ENCODE results near the gene TAOK1.
A peak's percentile ranks its signal among the peaks of the same experiment; 100 is the strongest.

TAOK1 gene

GRCh38 chr17:29357232-29357631 lies 32.9 kb upstream of the TAOK1 start:
- no peak overlapping the region for H3K4me3 ChIP-seq (ENCODE audit: extremely low read depth, insufficient read depth, low read length, poor library complexity, severe bottlenecking)
- no peaks in the 10 kb centered on the region for H3K4me1 ChIP-seq (ENCODE audit: control insufficient read depth, insufficient read depth, low read length, poor library complexity, severe bottlenecking)
- H3K36me3 ChIP-seq (ENCODE audit: control insufficient read depth, insufficient read depth, low read length) = no peaks in the 10 kb centered on the region
- WGBS, 2 experiments (ENCODE audit: insufficient coverage in 2 of 2) = 90 to 93% methylated on average over 1 of the region's 2 CpGs
- H3K9me3 ChIP-seq (ENCODE audit: control insufficient read depth, low read length) = no peaks in the 10 kb centered on the region
- H3K27ac ChIP-seq (ENCODE audit: low read depth, low read length, severe bottlenecking) = no peak overlapping the region

- H3K9me3 ChIP-seq (ENCODE audit: control insufficient read depth, low read length) = no peaks in the 10 kb centered on the region
- H3K4me3 ChIP-seq (ENCODE audit: extremely low read depth, insufficient read depth, low read length, poor library complexity, severe bottlenecking) = no peak overlapping the region
- WGBS, 2 experiments (ENCODE audit: insufficient coverage in 2 of 2) = 96 to 100% methylated on average over 1 to 4 of the region's 5 CpGs
- H3K27ac ChIP-seq (ENCODE audit: low read depth, low read length, severe bottlenecking) = no peak overlapping the region
- no peaks in the 10 kb centered on the region for H3K4me1 ChIP-seq (ENCODE audit: control insufficient read depth, insufficient read depth, low read length, poor library complexity, severe bottlenecking)
- H3K36me3 ChIP-seq (ENCODE audit: control insufficient read depth, insufficient read depth, low read length) = no peaks in the 10 kb centered on the region
These were observed 32.3 kb upstream of the TAOK1 start for GRCh38 chr17:29357821-29358232.

- no peaks in the 10 kb centered on the region for H3K4me1 ChIP-seq (ENCODE audit: control insufficient read depth, insufficient read depth, low read length, poor library complexity, severe bottlenecking)
- H3K4me3 ChIP-seq (ENCODE audit: extremely low read depth, insufficient read depth, low read length, poor library complexity, severe bottlenecking) = no peak overlapping the region
- WGBS, 2 experiments (ENCODE audit: insufficient coverage in 2 of 2) = no CpG with 5 or more reads among the region's 1 CpG
- H3K9me3 ChIP-seq (ENCODE audit: control insufficient read depth, low read length) = no peaks in the 10 kb centered on the region
- H3K36me3 ChIP-seq (ENCODE audit: control insufficient read depth, insufficient read depth, low read length) = no peaks in the 10 kb centered on the region
- H3K27ac ChIP-seq (ENCODE audit: low read depth, low read length, severe bottlenecking) = no peak overlapping the region
These were observed 31.7 kb upstream of the TAOK1 start for GRCh38 chr17:29358416-29358815.

GRCh38 chr17:29359777-29360176 lies 30.4 kb upstream of the TAOK1 start:
- WGBS, 2 experiments (ENCODE audit: insufficient coverage in 2 of 2) = 95% methylated on average over 3 of the region's 3 CpGs; no CpG with 5 or more reads in 1 of the 2 experiments
- H3K4me1 ChIP-seq (ENCODE audit: control insufficient read depth, insufficient read depth, low read length, poor library complexity, severe bottlenecking) = no peaks in the 10 kb centered on the region
- no peak overlapping the region for H3K27ac ChIP-seq (ENCODE audit: low read depth, low read length, severe bottlenecking)
- no peaks in the 10 kb centered on the region for H3K36me3 ChIP-seq (ENCODE audit: control insufficient read depth, insufficient read depth, low read length)
- no peaks in the 10 kb centered on the region for H3K9me3 ChIP-seq (ENCODE audit: control insufficient read depth, low read length)
- no peak overlapping the region for H3K4me3 ChIP-seq (ENCODE audit: extremely low read depth, insufficient read depth, low read length, poor library complexity, severe bottlenecking)

- H3K27ac ChIP-seq (ENCODE audit: low read depth, low read length, severe bottlenecking) = no peak overlapping the region
- H3K4me1 ChIP-seq (ENCODE audit: control insufficient read depth, insufficient read depth, low read length, poor library complexity, severe bottlenecking) = no peaks in the 10 kb centered on the region
- H3K4me3 ChIP-seq (ENCODE audit: extremely low read depth, insufficient read depth, low read length, poor library complexity, severe bottlenecking) = no peak overlapping the region
- H3K36me3 ChIP-seq (ENCODE audit: control insufficient read depth, insufficient read depth, low read length) = no peaks in the 10 kb centered on the region
- 80 to 83% methylated on average over 1 to 2 of the region's 2 CpGs for WGBS, 2 experiments (ENCODE audit: insufficient coverage in 2 of 2)
- H3K9me3 ChIP-seq (ENCODE audit: control insufficient read depth, low read length) = no peaks in the 10 kb centered on the region
These were observed 26.4 kb upstream of the TAOK1 start for GRCh38 chr17:29363716-29364115.

DNA sequence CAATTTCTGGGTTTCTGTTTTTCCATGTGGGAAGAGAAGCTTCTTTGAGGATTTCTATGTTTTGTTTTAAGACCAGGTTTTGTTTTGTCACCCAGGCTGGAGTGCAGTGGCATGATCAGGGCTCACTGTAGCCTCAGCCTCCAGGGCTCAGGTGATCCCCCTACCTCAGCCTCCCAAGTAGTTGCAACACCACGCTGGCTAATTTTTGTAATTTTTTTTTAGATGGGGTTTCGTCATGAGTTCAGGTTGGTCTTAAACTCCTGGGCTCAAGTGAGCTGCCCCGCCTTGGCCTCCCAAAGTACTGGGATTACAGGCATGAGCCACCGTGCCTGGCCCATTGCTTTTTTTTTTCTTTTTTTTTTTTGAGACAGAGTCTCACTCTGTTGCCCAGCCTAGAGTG lies 25.5 kb upstream of the TAOK1 start:
- H3K9me3 ChIP-seq (ENCODE audit: control insufficient read depth, low read length) = no peaks in the 10 kb centered on the region
- 83 to 87% methylated on average over 3 to 4 of the region's 4 CpGs for WGBS, 2 experiments (ENCODE audit: insufficient coverage in 2 of 2)
- H3K4me1 ChIP-seq (ENCODE audit: control insufficient read depth, insufficient read depth, low read length, poor library complexity, severe bottlenecking) = peaks cover 5% of the 10 kb centered on the region
- no peaks in the 10 kb centered on the region for H3K36me3 ChIP-seq (ENCODE audit: control insufficient read depth, insufficient read depth, low read length)
- H3K27ac ChIP-seq (ENCODE audit: low read depth, low read length, severe bottlenecking) = no peak overlapping the region
- H3K4me3 ChIP-seq (ENCODE audit: extremely low read depth, insufficient read depth, low read length, poor library complexity, severe bottlenecking) = no peak overlapping the region

GRCh38 chr17:29368161-29368560 lies 22.0 kb upstream of the TAOK1 start:
- H3K9me3 ChIP-seq (ENCODE audit: control insufficient read depth, low read length) = no peaks in the 10 kb centered on the region
- H3K4me1 ChIP-seq (ENCODE audit: control insufficient read depth, insufficient read depth, low read length, poor library complexity, severe bottlenecking) = peaks cover 7% of the 10 kb centered on the region
- H3K27ac ChIP-seq (ENCODE audit: low read depth, low read length, severe bottlenecking) = no peak overlapping the region
- no peak overlapping the region for H3K4me3 ChIP-seq (ENCODE audit: extremely low read depth, insufficient read depth, low read length, poor library complexity, severe bottlenecking)
- H3K36me3 ChIP-seq (ENCODE audit: control insufficient read depth, insufficient read depth, low read length) = no peaks in the 10 kb centered on the region

DNA sequence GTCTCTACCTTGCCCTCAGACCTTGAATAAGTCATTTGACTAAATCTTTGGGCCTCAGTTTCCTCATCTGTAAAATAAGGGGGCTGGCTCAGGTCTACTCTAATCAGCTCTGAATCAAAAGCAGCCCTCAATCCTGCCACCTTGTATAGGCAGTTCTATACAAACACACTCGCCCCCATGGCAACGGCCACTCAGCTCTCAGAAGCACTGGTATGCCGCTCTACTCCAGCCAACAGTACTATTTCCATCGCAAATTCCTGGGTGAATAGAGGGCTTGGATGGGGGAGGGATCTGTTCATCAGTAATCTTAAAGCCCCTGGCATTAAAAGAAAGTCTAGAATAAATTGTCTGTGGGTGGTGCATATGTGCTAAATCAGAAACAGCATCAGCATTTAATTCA lies 21.2 kb upstream of the TAOK1 start:
- peaks cover 7% of the 10 kb centered on the region for H3K4me1 ChIP-seq (ENCODE audit: control insufficient read depth, insufficient read depth, low read length, poor library complexity, severe bottlenecking)
- no CpG with 5 or more reads among the region's 4 CpGs for WGBS, 2 experiments (ENCODE audit: insufficient coverage in 2 of 2)
- H3K4me3 ChIP-seq (ENCODE audit: extremely low read depth, insufficient read depth, low read length, poor library complexity, severe bottlenecking) = no peak overlapping the region
- H3K36me3 ChIP-seq (ENCODE audit: control insufficient read depth, insufficient read depth, low read length) = no peaks in the 10 kb centered on the region
- H3K27ac ChIP-seq (ENCODE audit: low read depth, low read length, severe bottlenecking) = peak overlapping the region; percentile 81
- H3K9me3 ChIP-seq (ENCODE audit: control insufficient read depth, low read length) = no peaks in the 10 kb centered on the region

- H3K27ac ChIP-seq (ENCODE audit: low read depth, low read length, severe bottlenecking) = peak overlapping the region; percentile 81
- no peaks in the 10 kb centered on the region for H3K9me3 ChIP-seq (ENCODE audit: control insufficient read depth, low read length)
- WGBS, 2 experiments (ENCODE audit: insufficient coverage in 2 of 2) = 1 to 2% methylated on average over 4 to 5 of the region's 7 CpGs
- peaks cover 7% of the 10 kb centered on the region for H3K4me1 ChIP-seq (ENCODE audit: control insufficient read depth, insufficient read depth, low read length, poor library complexity, severe bottlenecking)
- no peaks in the 10 kb centered on the region for H3K36me3 ChIP-seq (ENCODE audit: control insufficient read depth, insufficient read depth, low read length)
- H3K4me3 ChIP-seq (ENCODE audit: extremely low read depth, insufficient read depth, low read length, poor library complexity, severe bottlenecking) = no peak overlapping the region
These were observed 20.1 kb upstream of the TAOK1 start for GRCh38 chr17:29369831-29370735.

DNA sequence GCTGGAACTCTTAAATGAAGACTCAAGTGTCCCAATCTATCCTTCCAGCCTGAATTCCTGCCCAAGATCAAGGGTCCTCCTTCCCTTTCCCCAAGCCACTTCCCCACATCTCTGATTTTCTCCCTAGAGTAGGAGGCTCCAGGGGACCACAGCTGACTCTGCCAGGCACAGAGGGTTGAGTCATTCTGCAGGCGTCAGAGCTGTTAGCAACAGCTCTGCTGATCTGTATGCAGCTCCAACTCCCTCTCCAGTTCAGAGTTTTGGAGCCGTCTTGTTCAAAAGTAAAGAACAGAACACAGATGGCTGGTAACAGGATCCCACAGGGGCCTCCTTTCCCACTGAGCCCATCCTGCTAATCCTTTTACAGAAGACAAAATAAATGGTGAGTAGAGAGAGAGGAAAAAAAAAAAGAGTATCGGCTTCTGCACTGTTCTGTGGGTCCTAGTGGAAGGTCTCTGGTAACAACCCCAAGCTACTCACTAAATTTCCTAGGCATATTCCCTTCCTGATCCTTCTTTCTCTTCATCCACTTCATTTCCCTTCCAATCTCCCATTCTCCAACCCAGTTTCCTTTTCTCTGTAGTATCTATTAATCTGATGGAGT lies 13.4 kb upstream of the TAOK1 start:
- no peak overlapping the region for H3K4me3 ChIP-seq (ENCODE audit: extremely low read depth, insufficient read depth, low read length, poor library complexity, severe bottlenecking)
- peaks cover 11% of the 10 kb centered on the region for H3K4me1 ChIP-seq (ENCODE audit: control insufficient read depth, insufficient read depth, low read length, poor library complexity, severe bottlenecking)
- 11 to 17% methylated on average over 1 to 2 of the region's 3 CpGs for WGBS, 2 experiments (ENCODE audit: insufficient coverage in 2 of 2)
- no peaks in the 10 kb centered on the region for H3K9me3 ChIP-seq (ENCODE audit: control insufficient read depth, low read length)
- peak overlapping the region; percentile 77 for H3K27ac ChIP-seq (ENCODE audit: low read depth, low read length, severe bottlenecking)
- no peaks in the 10 kb centered on the region for H3K36me3 ChIP-seq (ENCODE audit: control insufficient read depth, insufficient read depth, low read length)

GRCh38 chr17:29378500-29378899 lies 11.7 kb upstream of the TAOK1 start:
- no peak overlapping the region for H3K4me3 ChIP-seq (ENCODE audit: extremely low read depth, insufficient read depth, low read length, poor library complexity, severe bottlenecking)
- H3K4me1 ChIP-seq (ENCODE audit: control insufficient read depth, insufficient read depth, low read length, poor library complexity, severe bottlenecking) = peaks cover 11% of the 10 kb centered on the region
- WGBS, 2 experiments (ENCODE audit: insufficient coverage in 2 of 2) = 95 to 96% methylated on average over 2 to 3 of the region's 4 CpGs
- no peaks in the 10 kb centered on the region for H3K9me3 ChIP-seq (ENCODE audit: control insufficient read depth, low read length)
- no peaks in the 10 kb centered on the region for H3K36me3 ChIP-seq (ENCODE audit: control insufficient read depth, insufficient read depth, low read length)
- H3K27ac ChIP-seq (ENCODE audit: low read depth, low read length, severe bottlenecking) = no peak overlapping the region

Data from mesodermal cell (in vitro differentiated cells).